C1 segment of cervical spinal cord (tissue), 14 donors: ENCODE measurements around the gene AFG1L.
"Not testable (repeated sequence)": the region's sequence is repeated elsewhere in the genome, so short reads cannot be mapped to it uniquely, and the experiment has no call there.

Source experiments
- DNase-seq, 14 donors: peaks; one replicate each; lab custom pipeline; 2025; lab: John Stamatoyannopoulos, UW

The AFG1L gene

GRCh38 chr6:108556866-108557493 lies 262.1 kb downstream of the AFG1L start:
- DNase-seq = peak in 1 of 14 donors; percentile 39

GRCh38 chr6:108557494-108558371 lies 262.9 kb downstream of the AFG1L start:
- peak in 13 of 14 donors; percentile 43 to 94 (median 85) for DNase-seq

GRCh38 chr6:108558372-108559096 lies 263.7 kb downstream of the AFG1L start:
- DNase-seq = peak; percentile 73 to 99 (median 96)

GRCh38 chr6:108559097-108559883 lies 264.4 kb downstream of the AFG1L start:
- peak; percentile 58 to 98 (median 92) for DNase-seq

- peak in 9 of 14 donors; percentile 43 to 83 (median 67) for DNase-seq
Measured at GRCh38 chr6:108559884-108560462, 265.1 kb downstream of the AFG1L start.

- peak; percentile 25 to 92 (median 79) for DNase-seq
Measured at GRCh38 chr6:108560463-108561308, 265.8 kb downstream of the AFG1L start, which contains the start of gene FOXO3. Gene FOXO3 (plus strand): TSS chr6:108560917. CDS start chr6:108561209, 292 bp downstream.

GRCh38 chr6:108561309-108561647 lies 266.4 kb downstream of the AFG1L start:
- DNase-seq = not testable (repeated sequence)

GRCh38 chr6:108561742-108562502 lies 267.1 kb downstream of the AFG1L start:
- DNase-seq = peak in 4 of 14 donors; percentile 11 to 60 (median 48)

- peak in 10 of 14 donors; percentile 27 to 76 (median 50) for DNase-seq
Measured at GRCh38 chr6:108562503-108562993, 267.7 kb downstream of the AFG1L start.

GRCh38 chr6:108563292-108563691 lies 268.4 kb downstream of the AFG1L start:
- DNase-seq = no peak

- peak in 1 of 14 donors; percentile 7 for DNase-seq
Measured at GRCh38 chr6:108564178-108564577, 269.3 kb downstream of the AFG1L start.

- DNase-seq = no peak
Measured at GRCh38 chr6:108565091-108565766, 270.4 kb downstream of the AFG1L start.

- DNase-seq = peak in 1 of 14 donors; percentile 31
Measured at GRCh38 chr6:108565893-108566292, 271.0 kb downstream of the AFG1L start.

GRCh38 chr6:108566406-108566805 lies 271.6 kb downstream of the AFG1L start:
- DNase-seq = no peak

GRCh38 chr6:108568101-108568500 lies 273.2 kb downstream of the AFG1L start:
- no peak for DNase-seq

- DNase-seq = no peak
Measured at GRCh38 chr6:108568551-108569305, 273.9 kb downstream of the AFG1L start.

GRCh38 chr6:108570517-108570916 lies 275.7 kb downstream of the AFG1L start:
- no peak for DNase-seq
